Measurements from ENCODE around the gene GPR87.
A peak's percentile ranks its signal among the peaks of the same experiment; 100 is the strongest.

GPR87 gene

GRCh38 chr3:151282921-151283320 lies 33.7 kb downstream of the GPR87 start:
- no peak for DNase-seq (ENCODE audit: low read depth)

GRCh38 chr3:151281671-151282324 lies 34.8 kb downstream of the GPR87 start:
- DNase-seq (ENCODE audit: low read depth), result no peak

GRCh38 chr3:151278230-151278629 lies 38.4 kb downstream of the GPR87 start, which contains the start of gene P2RY14:
P2RY14 (minus strand) TSS chr3:151278542; CDS start chr3:151214316, 64,226 bp downstream.
- DNase-seq (ENCODE audit: low read depth), result no peak

- no peak for DNase-seq (ENCODE audit: low read depth)
These were observed 40.0 kb downstream of the GPR87 start for GRCh38 chr3:151276687-151277042.

GRCh38 chr3:151276038-151276686 lies 40.5 kb downstream of the GPR87 start:
- no peak for DNase-seq (ENCODE audit: low read depth)

GRCh38 chr3:151275091-151275490 lies 41.5 kb downstream of the GPR87 start:
- DNase-seq (ENCODE audit: low read depth), result no peak

GRCh38 chr3:151269631-151270030 lies 47.0 kb downstream of the GPR87 start:
- no peak for DNase-seq (ENCODE audit: low read depth)

- DNase-seq (ENCODE audit: low read depth), result no peak
These were observed 48.1 kb downstream of the GPR87 start for GRCh38 chr3:151268267-151269235.

- DNase-seq (ENCODE audit: low read depth), result no peak
These were observed 49.6 kb downstream of the GPR87 start for GRCh38 chr3:151267066-151267465.

- DNase-seq (ENCODE audit: low read depth), result no peak
These were observed 50.8 kb downstream of the GPR87 start for GRCh38 chr3:151265866-151266265.

- DNase-seq (ENCODE audit: low read depth), result no peak
These were observed 51.5 kb downstream of the GPR87 start for GRCh38 chr3:151265166-151265565.

- no peak for DNase-seq (ENCODE audit: low read depth)
These were observed 52.0 kb downstream of the GPR87 start for GRCh38 chr3:151264605-151265004.

- DNase-seq (ENCODE audit: low read depth), result peak; percentile 12
These were observed 53.6 kb downstream of the GPR87 start for GRCh38 chr3:151262871-151263525.

GRCh38 chr3:151259664-151260063 lies 57.0 kb downstream of the GPR87 start:
- no peak for DNase-seq (ENCODE audit: low read depth)

GRCh38 chr3:151256749-151257148 lies 59.9 kb downstream of the GPR87 start:
- DNase-seq (ENCODE audit: low read depth), result no peak

- DNase-seq (ENCODE audit: low read depth), result no peak
These were observed 67.8 kb downstream of the GPR87 start for GRCh38 chr3:151248772-151249337.
